Stimulated activated naive CD8-positive, alpha-beta T cell treated with anti-CD3 and anti-CD28 coated beads, Interleukin-15, Interleukin-2, amounts not matched to agents 100 ng/mL and 50 ng/mL, for 24 hours (primary cell): ENCODE results near the gene ALG1L2.
"Not testable (repeated sequence)": the region's sequence is repeated elsewhere in the genome, so short reads cannot be mapped to it uniquely, and the experiment has no call there.

Experiments
- H3K27ac Mint-ChIP-seq: one replicate; pipeline ENCODE4 v1.8.0; 2021; ENCODE audit warnings: mild to moderate bottlenecking, mixed read lengths
- H3K27me3 Mint-ChIP-seq: one replicate; pipeline ENCODE4 v1.8.0; 2021; ENCODE audit warnings: mixed read lengths
- H3K36me3 Mint-ChIP-seq: one replicate; pipeline ENCODE4 v1.8.0; 2021; ENCODE audit warnings: low read depth, mixed read lengths
- H3K4me1 Mint-ChIP-seq: one replicate; pipeline ENCODE4 v1.8.0; 2021; ENCODE audit warnings: low read depth, mixed read lengths
- H3K4me3 Mint-ChIP-seq: one replicate; pipeline ENCODE4 v1.8.0; 2021; ENCODE audit warnings: mild to moderate bottlenecking, mixed read lengths
- H3K9me3 Mint-ChIP-seq: one replicate; pipeline ENCODE4 v1.8.0; 2021; ENCODE audit warnings: mixed read lengths

The ALG1L2 gene

DNA sequence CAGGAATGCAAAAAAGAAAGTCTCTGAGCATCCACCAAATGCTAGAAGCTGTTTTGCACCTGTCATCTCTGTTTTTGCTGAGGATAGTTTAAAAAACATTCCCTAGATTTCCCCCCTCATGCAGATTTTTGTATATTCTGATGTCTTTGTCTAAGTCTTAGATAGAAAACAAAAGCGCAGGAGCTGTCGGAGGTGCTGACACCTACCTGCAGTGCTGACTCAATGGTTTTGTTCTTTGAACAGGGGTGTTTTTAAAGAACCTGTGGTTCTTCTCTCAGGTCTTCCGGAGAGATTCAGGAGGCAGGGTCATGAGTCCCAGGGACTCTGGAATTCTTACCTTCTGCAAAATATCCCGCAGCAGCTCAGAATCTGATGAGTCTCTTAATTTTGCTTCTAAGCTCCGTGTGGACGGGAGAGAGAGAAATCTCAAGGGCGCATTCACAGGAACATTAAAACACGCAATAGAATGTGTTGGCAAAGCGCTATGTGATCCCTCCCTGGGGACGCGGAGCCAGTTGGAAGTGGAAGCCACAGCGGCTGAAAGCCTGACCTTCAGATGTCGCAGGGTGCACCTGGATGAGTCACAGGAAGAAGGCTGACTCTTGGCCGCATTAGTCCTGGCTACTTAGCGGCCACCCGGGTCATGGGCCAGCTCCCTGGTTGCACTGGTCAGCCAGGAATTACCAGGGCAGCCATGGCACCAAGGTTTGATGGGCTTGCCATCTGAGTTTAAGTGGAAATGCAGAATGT, 27.4 kb downstream of the ALG1L2 start:
- Mint-ChIP-seq H3K4me1 (peaks cover 20% of the 10 kb centered on the region), H3K36me3 (peaks cover 13% of the 10 kb centered on the region)
- H3K4me3 Mint-ChIP-seq, H3K9me3 Mint-ChIP-seq, H3K27ac Mint-ChIP-seq, H3K27me3 Mint-ChIP-seq: not testable (repeated sequence)

DNA sequence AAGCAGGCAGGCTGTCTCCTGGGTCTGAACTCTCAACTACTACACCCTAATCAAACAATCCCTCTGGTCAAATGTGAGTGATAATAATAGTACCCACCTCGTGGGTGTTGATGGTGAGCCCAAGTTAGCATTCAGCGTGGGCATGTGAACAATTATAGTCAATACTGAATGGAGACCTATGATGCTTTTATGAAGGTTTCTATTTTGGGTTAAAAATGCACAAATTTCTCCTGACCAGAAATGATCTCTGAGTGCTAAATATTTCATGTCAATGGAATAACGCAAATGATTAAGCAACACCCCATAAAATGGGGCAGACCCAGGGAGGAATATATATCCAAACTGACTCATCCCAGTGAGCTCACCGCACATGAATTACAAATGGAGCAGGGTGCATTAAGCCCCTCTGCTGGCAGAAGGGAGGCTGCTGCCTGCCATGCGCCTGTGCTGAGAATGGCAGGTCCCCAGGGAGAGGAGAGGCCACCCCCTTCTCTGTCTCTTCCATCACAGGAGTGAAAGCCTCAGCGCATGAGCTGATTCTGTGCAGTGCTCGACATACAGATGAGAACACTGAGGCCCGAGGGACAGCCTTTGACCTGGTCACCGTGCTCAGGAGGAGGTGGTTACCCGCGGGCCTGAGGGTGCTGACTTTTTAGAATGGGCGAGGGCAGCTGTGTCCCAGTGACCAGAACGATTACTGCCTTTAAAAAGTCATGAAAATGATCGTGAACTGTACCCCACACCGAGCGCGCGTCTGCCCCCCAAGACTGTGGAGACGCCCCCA, 28.9 kb downstream of the ALG1L2 start:
- H3K4me3 Mint-ChIP-seq = peak overlapping the region; percentile 95
- H3K36me3 Mint-ChIP-seq, H3K9me3 Mint-ChIP-seq, H3K27me3 Mint-ChIP-seq: not testable (repeated sequence)
- H3K4me1 Mint-ChIP-seq = peaks cover 27% of the 10 kb centered on the region
- H3K27ac Mint-ChIP-seq = peak overlapping the region; percentile 94

DNA sequence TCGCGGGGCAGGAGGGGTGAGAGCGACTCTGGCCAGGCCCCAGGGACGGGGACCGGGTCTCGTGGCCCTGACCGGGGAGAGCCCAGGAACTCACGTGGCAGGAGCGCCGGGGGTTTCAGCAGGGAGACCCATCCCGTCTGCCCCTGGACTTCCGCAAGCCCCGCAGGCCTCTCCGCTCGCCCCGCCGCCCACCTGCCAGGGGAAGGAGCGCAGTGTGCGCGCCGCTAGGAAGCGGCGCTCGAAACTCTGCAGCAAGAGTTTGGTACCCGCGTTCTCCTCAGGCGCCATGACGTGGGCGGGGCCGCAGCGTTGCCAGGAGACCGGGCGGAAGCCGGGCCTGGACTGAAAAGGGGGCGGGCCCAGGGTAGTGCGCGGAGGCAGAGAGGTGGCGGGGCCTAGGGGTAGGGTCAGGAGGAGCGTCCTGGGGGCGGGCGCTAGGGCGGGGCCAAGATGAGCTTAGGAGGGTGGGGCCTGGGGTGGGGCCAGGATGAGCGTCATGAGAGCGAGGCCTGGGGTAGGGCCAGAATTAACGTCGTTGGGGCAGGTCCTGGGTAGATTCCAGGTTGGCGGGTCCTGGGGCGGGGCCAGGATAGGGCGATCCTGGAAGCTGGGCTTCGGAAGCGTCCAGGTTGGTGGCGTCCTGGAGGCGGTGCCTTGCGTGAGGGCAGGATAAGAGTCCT, 29.7 kb downstream of the ALG1L2 start:
- peak overlapping the region; percentile 95 for H3K4me3 Mint-ChIP-seq
- no peaks in the 10 kb centered on the region for H3K9me3 Mint-ChIP-seq
- H3K36me3 Mint-ChIP-seq = peaks cover 4% of the 10 kb centered on the region
- H3K27ac Mint-ChIP-seq = peak overlapping the region; percentile 94
- H3K4me1 Mint-ChIP-seq = peaks cover 27% of the 10 kb centered on the region
- H3K27me3 Mint-ChIP-seq = no peaks in the 10 kb centered on the region

DNA sequence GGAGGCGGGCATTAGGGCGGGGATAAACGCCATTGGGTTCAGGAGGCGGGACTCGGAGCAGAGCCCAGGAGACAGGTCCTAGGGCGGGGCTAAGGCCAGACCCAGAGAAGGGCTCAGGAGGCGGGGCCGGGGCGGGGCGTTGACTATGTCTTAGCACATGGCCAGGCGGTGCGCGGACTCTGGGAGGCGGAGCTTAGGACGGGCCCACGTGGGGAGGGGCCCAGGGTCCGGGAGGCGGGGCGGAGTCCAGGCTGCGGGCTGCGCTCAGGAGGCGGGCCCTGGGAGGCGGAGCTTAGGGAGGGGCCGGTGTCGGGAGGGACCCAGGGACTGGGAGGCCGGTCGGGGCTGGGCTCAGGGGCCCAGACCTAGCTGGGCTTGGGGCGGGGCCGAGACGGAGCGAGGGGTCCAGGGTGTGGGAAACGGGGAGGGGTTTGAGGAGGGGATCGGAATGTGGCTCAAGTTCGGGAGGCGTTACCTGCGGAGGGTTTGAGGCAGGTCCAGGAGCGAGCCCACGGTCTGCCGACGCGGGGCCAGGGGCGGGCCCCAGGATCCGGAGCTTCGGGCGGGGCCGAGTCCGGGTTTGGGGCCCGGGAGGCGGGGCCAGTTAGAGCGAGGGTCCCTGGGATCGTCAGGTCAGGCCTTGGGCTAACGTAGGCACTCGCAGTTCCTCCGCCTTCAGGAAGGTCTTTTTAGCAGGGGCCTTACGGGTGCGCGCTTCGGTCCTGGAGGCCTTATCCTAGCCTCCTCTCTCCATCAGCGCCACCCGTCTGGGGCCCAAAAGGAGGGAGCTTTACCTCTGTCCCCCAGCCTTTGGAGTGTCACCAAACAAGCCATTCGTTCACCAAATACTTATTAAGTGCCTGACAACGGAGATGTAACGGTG, 30.5 kb downstream of the ALG1L2 start:
- not testable (repeated sequence) for H3K36me3 Mint-ChIP-seq, H3K27me3 Mint-ChIP-seq, H3K9me3 Mint-ChIP-seq
- H3K27ac Mint-ChIP-seq = peak overlapping the region; percentile 94
- peak overlapping the region; percentile 95 for H3K4me3 Mint-ChIP-seq
- H3K4me1 Mint-ChIP-seq = peaks cover 27% of the 10 kb centered on the region

DNA sequence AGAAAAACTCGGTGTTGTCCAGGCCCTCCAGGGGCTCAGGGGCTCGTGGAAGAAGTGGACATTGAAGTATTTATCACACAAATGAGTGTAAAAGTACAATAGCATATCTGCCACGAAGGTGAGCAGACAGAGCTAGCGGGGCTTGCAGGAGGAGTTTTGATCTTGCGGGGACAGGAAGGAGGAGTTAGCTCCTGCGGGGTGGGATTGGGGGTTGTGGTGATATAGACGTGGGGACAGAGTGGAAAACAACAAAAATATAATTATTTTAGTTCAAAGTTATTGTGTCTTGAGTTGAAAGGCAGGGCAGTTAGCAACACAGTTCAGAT, 31.1 kb downstream of the ALG1L2 start:
- H3K36me3 Mint-ChIP-seq, H3K27me3 Mint-ChIP-seq, H3K9me3 Mint-ChIP-seq: not testable (repeated sequence)
- peak overlapping the region; percentile 95 for H3K4me3 Mint-ChIP-seq
- peak overlapping the region; percentile 76 for H3K27ac Mint-ChIP-seq
- H3K4me1 Mint-ChIP-seq = peaks cover 27% of the 10 kb centered on the region

DNA sequence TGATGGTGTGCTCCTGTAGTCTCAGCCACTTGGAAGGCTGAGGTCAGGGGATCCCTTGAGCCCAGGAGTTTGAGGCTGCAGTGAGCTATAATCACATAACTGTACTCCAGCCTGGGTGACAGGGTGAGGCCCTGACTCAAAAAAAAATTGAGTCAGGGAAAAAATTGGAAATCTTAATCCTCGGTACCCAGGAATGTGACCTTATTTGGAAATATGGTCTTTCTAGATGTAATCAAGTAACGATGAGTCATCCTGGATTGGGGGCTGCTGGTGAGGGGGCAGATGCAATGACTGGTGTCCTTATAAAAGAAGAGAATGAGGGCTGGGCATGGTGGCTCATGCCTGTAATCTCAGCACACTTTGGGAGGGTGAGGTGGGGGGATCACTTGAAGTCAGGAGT, 33.8 kb downstream of the ALG1L2 start:
- H3K36me3 Mint-ChIP-seq, H3K9me3 Mint-ChIP-seq, H3K4me3 Mint-ChIP-seq, H3K27me3 Mint-ChIP-seq, H3K27ac Mint-ChIP-seq: not testable (repeated sequence)
- H3K4me1 Mint-ChIP-seq = peaks cover 18% of the 10 kb centered on the region

DNA sequence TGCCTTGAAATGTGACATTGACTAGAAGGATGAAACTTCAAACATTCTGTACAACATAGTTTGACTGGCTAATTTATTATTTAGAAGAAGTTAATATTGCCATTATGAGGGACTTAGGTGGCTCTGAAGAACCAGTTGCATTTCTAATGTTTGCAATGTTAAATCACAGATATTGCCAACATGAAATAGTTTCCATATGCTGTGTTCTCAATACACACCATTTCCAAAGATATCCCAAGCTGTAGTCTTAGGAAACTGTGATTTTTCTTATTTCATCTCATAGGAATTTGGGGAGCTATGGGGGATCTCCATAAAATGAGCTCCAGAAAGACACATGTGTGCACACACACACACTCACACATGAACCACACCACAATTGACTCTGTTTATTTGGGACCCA, 36.3 kb downstream of the ALG1L2 start:
- no peaks in the 10 kb centered on the region for H3K36me3 Mint-ChIP-seq
- peaks cover 8% of the 10 kb centered on the region for H3K4me1 Mint-ChIP-seq
- no peaks in the 10 kb centered on the region for H3K9me3 Mint-ChIP-seq
- H3K27ac Mint-ChIP-seq = no peak overlapping the region
- H3K27me3 Mint-ChIP-seq = no peaks in the 10 kb centered on the region
- no peak overlapping the region for H3K4me3 Mint-ChIP-seq

DNA sequence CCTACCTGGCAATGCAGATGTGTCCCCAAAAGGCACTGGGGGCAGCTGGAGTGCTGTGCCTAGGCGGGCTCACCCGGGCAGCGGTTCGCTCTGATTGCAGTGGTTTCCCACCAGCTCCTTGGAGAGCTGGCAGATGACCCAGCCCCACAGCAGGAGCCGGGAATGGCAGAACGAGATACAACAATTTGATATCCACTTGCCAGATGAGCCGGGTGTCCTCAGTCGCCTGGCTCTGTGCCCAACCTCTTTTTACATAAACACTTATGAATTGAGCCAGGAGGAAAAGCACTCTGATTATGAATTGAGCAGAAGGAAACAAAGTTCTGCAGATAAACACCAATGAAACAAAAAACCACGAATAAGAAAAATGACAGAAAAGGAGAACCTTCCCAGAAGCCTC, 38.2 kb downstream of the ALG1L2 start:
- not testable (repeated sequence) for H3K9me3 Mint-ChIP-seq, H3K27me3 Mint-ChIP-seq, H3K36me3 Mint-ChIP-seq

DNA sequence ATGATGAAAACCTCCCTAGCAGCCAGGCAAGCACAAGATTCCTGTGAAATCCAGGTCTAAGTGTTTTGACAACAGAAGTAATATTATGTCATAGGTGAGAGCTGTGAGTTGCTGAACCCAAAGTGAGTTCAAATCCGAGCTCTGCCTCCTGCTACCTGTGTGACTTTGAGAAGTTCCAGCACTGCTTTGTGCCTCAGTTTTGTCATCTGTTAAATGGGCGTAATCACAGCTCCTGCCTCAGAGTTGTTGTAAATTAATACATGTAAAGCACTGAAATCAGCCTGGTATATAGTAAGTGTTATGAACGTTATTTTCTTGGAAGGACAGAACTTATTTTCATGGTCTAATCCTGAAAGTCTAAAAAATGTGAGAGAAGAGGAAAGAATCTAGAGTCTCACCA, 38.7 kb downstream of the ALG1L2 start:
- not testable (repeated sequence) for H3K4me3 Mint-ChIP-seq, H3K27ac Mint-ChIP-seq, H3K36me3 Mint-ChIP-seq, H3K4me1 Mint-ChIP-seq, H3K9me3 Mint-ChIP-seq, H3K27me3 Mint-ChIP-seq

More for the DNA sequence above, 38.2 kb downstream of the ALG1L2 start:
- not testable (repeated sequence) for H3K4me3 Mint-ChIP-seq, H3K27ac Mint-ChIP-seq, H3K4me1 Mint-ChIP-seq

DNA sequence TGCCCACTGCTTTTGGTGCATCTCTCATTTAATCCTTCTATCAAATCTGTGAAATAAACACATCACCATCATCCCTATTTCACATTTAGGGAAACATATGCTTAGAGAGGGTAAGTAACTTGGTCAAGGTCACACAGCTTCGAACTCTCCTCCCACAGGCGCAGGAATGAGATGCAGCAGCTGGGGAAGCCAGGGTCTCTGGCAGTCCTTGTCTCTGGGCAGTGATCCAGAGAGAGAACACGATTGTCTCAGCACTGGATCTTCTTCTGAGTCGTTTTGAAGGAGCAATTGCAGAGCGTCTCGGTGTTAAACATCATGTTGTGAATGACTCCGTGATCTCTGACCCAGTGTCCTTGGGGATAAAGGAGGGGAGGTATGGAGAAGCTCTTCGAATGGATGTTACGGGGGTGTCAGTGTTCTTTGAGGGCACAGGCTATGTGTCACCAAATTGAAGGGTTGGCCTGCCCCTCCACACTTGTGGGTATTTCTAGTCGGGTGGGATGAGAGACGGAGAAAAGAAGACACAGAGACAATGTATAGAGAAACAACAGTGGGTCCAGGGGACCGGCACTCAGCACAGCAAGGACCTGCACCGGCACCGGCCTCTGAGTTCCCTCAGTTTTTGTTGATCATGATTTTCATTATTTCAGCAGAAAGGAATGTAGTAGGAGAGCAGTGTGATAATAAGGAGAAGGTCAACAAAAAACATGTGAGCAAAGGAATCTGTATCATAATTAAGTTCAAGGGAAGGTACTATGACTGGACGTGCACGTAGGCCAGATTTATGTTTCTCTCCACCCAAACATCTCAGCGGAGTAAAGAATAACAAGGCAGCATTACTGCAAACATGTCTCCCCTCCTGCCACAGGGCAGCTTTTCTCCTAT, 41.5 kb downstream of the ALG1L2 start:
- H3K4me1 Mint-ChIP-seq, H3K9me3 Mint-ChIP-seq, H3K27ac Mint-ChIP-seq, H3K27me3 Mint-ChIP-seq, H3K4me3 Mint-ChIP-seq, H3K36me3 Mint-ChIP-seq: not testable (repeated sequence)

DNA sequence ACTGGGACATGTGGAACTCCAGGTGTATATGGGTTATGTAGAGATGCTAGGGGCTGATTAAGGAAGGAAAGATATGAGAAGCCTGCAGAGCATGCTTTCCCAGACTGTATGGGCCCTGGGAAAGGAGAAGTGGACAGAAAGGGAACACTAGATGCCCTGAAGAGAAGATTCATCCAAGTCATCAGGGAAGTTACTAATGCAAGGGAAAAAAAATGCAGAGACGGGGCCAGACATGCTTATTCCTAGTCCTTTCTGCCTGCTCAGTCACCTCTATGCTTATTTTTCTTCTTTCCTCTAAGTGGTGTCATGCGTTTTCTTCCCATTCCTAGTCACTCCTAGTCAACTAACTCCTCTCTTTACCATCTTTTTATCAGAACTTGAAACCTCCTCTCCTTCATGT, 43.8 kb downstream of the ALG1L2 start:
- H3K4me1 Mint-ChIP-seq, H3K27me3 Mint-ChIP-seq, H3K9me3 Mint-ChIP-seq, H3K4me3 Mint-ChIP-seq, H3K27ac Mint-ChIP-seq, H3K36me3 Mint-ChIP-seq: not testable (repeated sequence)

DNA sequence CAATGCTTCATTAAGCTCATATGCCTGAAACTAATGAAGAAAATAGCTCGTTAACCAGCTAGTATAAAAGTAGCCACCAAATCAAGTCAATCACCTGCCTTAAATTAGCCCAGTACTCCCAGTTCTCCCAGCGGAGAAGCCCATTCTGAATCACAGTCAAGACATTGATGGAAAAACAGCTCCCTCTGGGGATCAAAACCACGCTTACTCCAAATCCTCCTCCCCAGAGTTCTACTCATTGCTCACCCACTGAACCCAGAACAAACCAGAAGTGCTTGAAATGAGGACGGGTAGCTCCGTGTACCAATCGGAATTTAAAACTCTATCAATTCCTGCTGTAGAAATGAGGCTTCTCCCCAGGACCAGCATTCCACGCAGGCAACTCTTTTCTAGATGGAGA, 54.7 kb downstream of the ALG1L2 start:
- not testable (repeated sequence) for H3K9me3 Mint-ChIP-seq, H3K27ac Mint-ChIP-seq, H3K4me3 Mint-ChIP-seq, H3K4me1 Mint-ChIP-seq, H3K36me3 Mint-ChIP-seq, H3K27me3 Mint-ChIP-seq

DNA sequence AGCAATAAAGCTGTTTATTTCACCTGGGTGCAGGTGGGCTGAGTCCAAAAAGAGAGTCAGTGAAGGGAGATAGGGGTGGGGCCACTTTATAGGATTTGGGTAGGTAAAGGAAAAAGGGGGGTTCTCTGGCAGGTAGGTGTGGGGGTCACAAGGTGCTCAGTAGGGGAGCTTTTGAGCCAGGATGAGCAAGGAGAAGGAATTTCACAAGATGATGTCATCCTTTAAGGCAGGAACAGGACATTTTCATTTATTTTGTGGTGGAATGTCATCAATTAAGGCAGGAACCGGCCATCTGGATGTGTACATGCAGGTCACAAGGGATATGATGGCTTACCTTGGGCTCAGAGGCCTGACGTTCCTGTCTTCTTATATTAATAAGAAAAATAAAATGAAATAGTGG, 56.1 kb downstream of the ALG1L2 start:
- H3K9me3 Mint-ChIP-seq = not testable (repeated sequence)

DNA sequence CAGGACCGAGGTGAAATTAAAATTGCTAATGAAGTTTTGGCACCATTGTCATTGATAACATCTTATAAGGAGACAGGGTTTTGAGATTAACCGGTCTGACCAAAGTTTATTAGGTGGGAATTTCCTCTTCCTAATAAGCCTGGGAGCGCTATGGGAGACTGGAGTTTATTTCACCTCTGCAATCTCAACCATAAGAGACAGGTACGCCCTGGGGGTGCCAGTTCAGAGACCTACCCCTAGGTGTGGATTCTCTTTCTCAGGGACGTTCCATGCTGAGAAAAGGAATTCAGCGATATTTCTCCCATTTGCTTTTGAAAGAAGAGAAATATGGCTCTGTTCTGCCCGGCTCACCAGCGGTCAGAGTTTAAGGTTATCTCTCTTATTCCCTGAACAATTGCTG, 57.4 kb downstream of the ALG1L2 start:
- H3K27me3 Mint-ChIP-seq, H3K36me3 Mint-ChIP-seq, H3K9me3 Mint-ChIP-seq, H3K4me3 Mint-ChIP-seq, H3K4me1 Mint-ChIP-seq, H3K27ac Mint-ChIP-seq: not testable (repeated sequence)

More for the DNA sequence above, 56.1 kb downstream of the ALG1L2 start:
- not testable (repeated sequence) for H3K27me3 Mint-ChIP-seq, H3K4me3 Mint-ChIP-seq, H3K36me3 Mint-ChIP-seq, H3K27ac Mint-ChIP-seq, H3K4me1 Mint-ChIP-seq
